ENCODE measurements around the gene USH2A. TPM values are rescaled to one million over a fixed set of nuclear protein-coding genes. Genes with fewer than 3 reads are reported as not detected.

Gene USH2A
- total RNA-seq, 4 donors from 2014 or later: not detected

DNA sequence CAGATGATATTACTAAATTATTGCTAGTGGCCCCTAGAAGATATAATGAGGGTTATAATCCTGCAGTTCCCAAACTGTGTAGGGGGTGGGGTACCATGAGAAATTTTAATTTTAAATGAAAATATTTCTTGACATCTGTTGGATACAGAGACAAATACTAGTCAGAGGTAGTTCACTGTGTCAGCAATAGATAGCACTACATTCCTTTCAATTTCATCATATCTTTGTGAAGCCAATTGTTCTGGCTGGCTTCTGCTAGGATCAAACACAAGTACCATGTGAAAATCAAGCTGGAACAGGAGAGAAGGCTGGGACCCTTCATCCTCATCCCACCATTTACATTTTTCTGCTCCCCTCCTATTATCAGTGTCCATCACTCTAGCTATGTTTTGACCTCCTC, 208.1 kb downstream of the USH2A start:
- TF ChIP-seq, protein P1, sequence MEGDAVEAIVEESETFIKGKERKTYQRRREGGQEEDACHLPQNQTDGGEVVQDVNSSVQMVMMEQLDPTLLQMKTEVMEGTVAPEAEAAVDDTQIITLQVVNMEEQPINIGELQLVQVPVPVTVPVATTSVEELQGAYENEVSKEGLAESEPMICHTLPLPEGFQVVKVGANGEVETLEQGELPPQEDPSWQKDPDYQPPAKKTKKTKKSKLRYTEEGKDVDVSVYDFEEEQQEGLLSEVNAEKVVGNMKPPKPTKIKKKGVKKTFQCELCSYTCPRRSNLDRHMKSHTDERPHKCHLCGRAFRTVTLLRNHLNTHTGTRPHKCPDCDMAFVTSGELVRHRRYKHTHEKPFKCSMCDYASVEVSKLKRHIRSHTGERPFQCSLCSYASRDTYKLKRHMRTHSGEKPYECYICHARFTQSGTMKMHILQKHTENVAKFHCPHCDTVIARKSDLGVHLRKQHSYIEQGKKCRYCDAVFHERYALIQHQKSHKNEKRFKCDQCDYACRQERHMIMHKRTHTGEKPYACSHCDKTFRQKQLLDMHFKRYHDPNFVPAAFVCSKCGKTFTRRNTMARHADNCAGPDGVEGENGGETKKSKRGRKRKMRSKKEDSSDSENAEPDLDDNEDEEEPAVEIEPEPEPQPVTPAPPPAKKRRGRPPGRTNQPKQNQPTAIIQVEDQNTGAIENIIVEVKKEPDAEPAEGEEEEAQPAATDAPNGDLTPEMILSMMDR (IDR thresholded peaks at IDR 0.05): no peak
- DNase-seq (ENCODE audit: low spot score) (no peak), ATAC-seq (ENCODE audit: low FRiP score) (no peak)

- ATAC-seq (ENCODE audit: low FRiP score): no peak
- TF ChIP-seq, protein P1 (IDR thresholded peaks at IDR 0.05): no peak
- no peak for DNase-seq (ENCODE audit: low spot score)
Observed at GRCh38 chr1:216212826-216213225, 210.4 kb downstream of the USH2A start.

DNA sequence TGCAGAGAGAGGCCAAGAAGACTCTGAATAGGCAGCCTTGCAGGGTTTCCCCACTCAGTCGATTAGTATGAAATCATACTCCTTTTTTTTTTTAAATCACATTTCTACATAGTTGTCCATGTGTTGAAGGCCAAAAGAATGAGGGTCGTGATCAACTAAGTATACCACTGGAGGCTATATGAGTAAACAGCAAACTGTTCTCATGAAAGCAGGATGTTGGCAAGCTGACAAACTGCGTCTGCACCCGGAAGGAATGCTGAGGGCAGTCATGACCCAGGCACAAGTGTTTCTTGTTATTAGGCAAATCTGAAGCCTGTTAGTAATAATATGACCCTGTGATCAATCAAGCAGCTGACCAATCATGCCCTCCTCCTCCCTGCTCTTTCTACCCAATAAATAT, 213.2 kb downstream of the USH2A start:
- ATAC-seq (ENCODE audit: low FRiP score): no peak
- DNase-seq (ENCODE audit: low spot score): no peak

DNA sequence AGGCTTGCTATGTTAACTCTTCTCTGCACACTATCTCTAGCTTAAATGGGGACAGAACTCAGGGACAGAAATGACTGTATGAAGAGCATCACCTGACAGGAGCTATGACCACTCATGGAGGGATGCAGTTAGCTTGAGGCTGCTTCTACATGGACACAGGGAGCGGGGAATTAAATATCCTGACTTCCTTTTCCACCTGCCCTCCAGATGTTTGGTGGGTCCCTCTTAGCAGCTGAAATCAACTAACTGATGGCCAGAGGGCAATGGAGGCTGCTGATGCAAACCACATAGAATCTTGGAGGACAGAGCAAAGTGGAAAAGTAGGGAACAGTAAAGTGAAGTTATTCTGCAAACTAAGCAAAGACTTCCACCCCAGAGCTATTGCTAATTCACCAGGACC, 214.1 kb downstream of the USH2A start:
- no peak for ATAC-seq (ENCODE audit: low FRiP score)
- TF ChIP-seq, protein P1 (IDR thresholded peaks at IDR 0.05): no peak
- no peak for DNase-seq (ENCODE audit: low spot score)

More for the DNA sequence above, 213.2 kb downstream of the USH2A start:
- TF ChIP-seq, protein P1 (IDR thresholded peaks at IDR 0.05): no peak

DNA sequence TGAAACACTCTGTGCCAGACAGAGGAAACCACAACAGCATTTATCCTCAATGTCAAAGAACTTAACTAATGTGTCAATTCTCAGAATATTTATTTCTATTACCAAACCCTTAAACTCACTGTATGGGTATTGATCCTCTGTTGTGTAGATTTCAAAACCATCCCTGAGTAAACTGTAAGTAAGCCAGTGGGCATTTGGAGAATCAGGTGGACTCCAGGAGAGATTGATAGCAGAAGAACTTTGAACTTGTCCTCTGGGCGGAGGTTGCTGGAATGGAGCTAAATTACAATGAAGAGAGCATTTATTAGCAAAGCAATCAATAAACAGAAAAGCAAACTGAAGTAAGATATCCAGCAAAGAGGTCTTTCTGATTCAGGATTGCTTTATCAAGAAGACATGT, 216.1 kb downstream of the USH2A start:
- DNase-seq (ENCODE audit: low spot score) (no peak), ATAC-seq (ENCODE audit: low FRiP score) (no peak)
- TF ChIP-seq, protein P1 (IDR thresholded peaks at IDR 0.05): no peak

GRCh38 chr1:216205176-216205575, 218.1 kb downstream of the USH2A start:
- DNase-seq (ENCODE audit: low spot score): no peak
- ATAC-seq (ENCODE audit: low FRiP score): no peak
- TF ChIP-seq, protein P1 (IDR thresholded peaks at IDR 0.05): no peak

DNA sequence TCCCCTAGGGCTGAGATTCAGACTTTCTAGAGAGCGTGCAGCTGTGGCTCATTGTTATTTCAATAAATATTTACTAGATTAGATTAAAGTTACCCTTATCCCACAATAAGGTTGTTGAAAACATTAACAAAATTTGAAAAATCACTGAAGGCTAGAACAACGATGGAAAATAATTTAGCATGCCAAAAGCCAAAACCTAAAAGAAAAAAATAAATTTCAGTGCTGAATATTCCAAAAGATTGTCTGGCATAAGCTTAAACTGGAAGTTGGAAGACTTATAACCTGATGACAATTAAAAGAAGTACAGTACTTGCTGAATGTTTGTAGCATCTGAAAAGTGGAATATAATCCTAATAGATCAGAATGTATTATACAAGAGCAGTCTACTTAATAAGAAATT, 221.3 kb downstream of the USH2A start:
- TF ChIP-seq, protein P1 (IDR thresholded peaks at IDR 0.05): no peak
- no peak for ATAC-seq (ENCODE audit: low FRiP score)
- DNase-seq (ENCODE audit: low spot score): no peak
